ENCODE data around the gene ANKRD44.

- TF ChIP-seq CTCF (IDR thresholded peaks at IDR 0.05; ENCODE audit: low read length) (no peak), EZH2 (IDR thresholded peaks at IDR 0.05; ENCODE audit: borderline replicate concordance, low read length) (no peak)
These were observed 201.3 kb downstream of the ANKRD44 start for GRCh38 chr2:197109326-197109725.
